ENCODE data around the gene CACNG4.

The CACNG4 gene

DNA sequence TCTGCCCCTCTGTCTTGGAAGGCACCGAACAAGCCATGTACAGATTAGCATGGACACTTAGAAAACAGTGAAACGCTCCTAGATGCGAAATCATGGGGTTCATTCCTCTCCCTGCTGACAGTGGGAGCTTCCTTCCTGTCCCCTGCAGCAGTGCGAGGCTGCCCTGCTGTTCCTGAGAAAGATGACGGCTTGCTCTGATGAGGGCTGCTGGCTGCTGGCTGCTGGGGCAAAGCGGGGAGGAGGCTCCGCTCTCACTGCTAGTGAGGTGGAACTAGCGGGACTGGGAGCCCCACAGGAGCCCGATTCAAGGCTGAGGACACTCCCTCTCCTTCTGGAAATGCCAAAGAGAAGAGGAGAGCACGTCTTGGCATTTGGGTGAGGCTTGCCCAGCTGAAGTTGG lies 25.9 kb upstream of the CACNG4 start:
- TF ChIP-seq, protein P1, sequence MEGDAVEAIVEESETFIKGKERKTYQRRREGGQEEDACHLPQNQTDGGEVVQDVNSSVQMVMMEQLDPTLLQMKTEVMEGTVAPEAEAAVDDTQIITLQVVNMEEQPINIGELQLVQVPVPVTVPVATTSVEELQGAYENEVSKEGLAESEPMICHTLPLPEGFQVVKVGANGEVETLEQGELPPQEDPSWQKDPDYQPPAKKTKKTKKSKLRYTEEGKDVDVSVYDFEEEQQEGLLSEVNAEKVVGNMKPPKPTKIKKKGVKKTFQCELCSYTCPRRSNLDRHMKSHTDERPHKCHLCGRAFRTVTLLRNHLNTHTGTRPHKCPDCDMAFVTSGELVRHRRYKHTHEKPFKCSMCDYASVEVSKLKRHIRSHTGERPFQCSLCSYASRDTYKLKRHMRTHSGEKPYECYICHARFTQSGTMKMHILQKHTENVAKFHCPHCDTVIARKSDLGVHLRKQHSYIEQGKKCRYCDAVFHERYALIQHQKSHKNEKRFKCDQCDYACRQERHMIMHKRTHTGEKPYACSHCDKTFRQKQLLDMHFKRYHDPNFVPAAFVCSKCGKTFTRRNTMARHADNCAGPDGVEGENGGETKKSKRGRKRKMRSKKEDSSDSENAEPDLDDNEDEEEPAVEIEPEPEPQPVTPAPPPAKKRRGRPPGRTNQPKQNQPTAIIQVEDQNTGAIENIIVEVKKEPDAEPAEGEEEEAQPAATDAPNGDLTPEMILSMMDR (conservative IDR thresholded peaks at IDR 0.05; ENCODE audit: low read length) = no peak
- no peak for TF ChIP-seq EZH2phosphoT487 (IDR thresholded peaks at IDR 0.05; ENCODE audit: borderline replicate concordance)
- H2AFZ ChIP-seq (ENCODE audit: low read length) = no peak overlapping the region
- H3K9me3 ChIP-seq (ENCODE audit: insufficient read depth, low read depth, low read length) = no peaks in the 10 kb centered on the region
- H3K4me1 ChIP-seq (ENCODE audit: insufficient read depth, low read length, poor library complexity, severe bottlenecking) = no peaks in the 10 kb centered on the region
- H3K9me2 ChIP-seq (replicated peaks; ENCODE audit: low read depth, low read length) = no peaks in the 10 kb centered on the region
- H3K27me3 ChIP-seq (ENCODE audit: insufficient read depth, low read length, poor library complexity, severe bottlenecking) = no peaks in the 10 kb centered on the region
- no peak overlapping the region for H3K4me3 ChIP-seq (ENCODE audit: low read length, poor library complexity, severe bottlenecking)
- H3K79me2 ChIP-seq (ENCODE audit: insufficient read depth, low read length) = no peaks in the 10 kb centered on the region
- H3F3A ChIP-seq (ENCODE audit: low read depth) = no peaks in the 10 kb centered on the region
- no peak overlapping the region for H3K4me2 ChIP-seq (ENCODE audit: low read depth, low read length, poor library complexity, severe bottlenecking)
- no peak overlapping the region for H3K9ac ChIP-seq (ENCODE audit: low read depth, low read length, poor library complexity, severe bottlenecking)
- no peaks in the 10 kb centered on the region for H4K20me1 ChIP-seq (ENCODE audit: insufficient read depth, low read length, poor library complexity, severe bottlenecking)
- H3K36me3 ChIP-seq (ENCODE audit: insufficient read depth, low read length) = no peaks in the 10 kb centered on the region

DNA sequence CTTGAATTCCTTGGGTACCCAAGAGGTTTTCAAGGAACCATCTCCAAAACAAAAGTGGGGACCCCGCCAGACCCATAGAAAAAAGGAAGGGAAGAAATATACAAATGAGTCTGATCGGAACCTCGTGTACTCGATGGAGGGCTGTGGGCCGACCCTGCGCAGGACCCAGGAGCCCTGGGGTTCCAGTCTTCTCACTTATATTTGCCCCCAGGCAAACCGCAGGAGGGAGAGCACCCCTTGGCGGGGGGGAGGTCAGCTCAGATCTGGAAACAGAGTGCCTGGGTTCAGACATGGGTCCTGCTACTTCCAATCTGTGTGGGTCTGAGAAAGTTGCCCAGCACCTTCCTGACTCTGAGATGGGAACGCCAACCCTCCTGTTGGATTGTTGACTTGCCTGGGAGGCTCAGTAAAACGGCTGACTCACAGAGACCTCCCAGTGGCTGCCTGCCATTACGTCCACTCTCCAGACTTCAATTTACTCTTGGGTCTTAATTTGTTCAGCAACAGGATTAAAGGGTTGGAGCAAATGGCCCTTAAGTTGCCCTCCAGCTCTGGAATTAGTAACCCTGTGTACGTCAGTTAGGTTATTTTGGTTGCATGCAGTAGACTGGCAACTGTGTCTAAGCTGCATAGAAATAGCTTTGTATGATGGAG lies 24.9 kb upstream of the CACNG4 start:
- Histone ChIP-seq H3K4me1 (ENCODE audit: insufficient read depth, low read length, poor library complexity, severe bottlenecking) (no peaks in the 10 kb centered on the region), H3K36me3 (ENCODE audit: insufficient read depth, low read length) (no peaks in the 10 kb centered on the region), H3K9me3 (ENCODE audit: insufficient read depth, low read depth, low read length) (no peaks in the 10 kb centered on the region), H3K4me2 (ENCODE audit: low read depth, low read length, poor library complexity, severe bottlenecking) (no peak overlapping the region), H3K27me3 (ENCODE audit: insufficient read depth, low read length, poor library complexity, severe bottlenecking) (no peaks in the 10 kb centered on the region), H3K9me2 (replicated peaks; ENCODE audit: low read depth, low read length) (no peaks in the 10 kb centered on the region), H3F3A (ENCODE audit: low read depth) (no peaks in the 10 kb centered on the region), H3K9ac (ENCODE audit: low read depth, low read length, poor library complexity, severe bottlenecking) (no peak overlapping the region), H3K79me2 (ENCODE audit: insufficient read depth, low read length) (no peaks in the 10 kb centered on the region), H2AFZ (ENCODE audit: low read length) (no peak overlapping the region), H4K20me1 (ENCODE audit: insufficient read depth, low read length, poor library complexity, severe bottlenecking) (no peaks in the 10 kb centered on the region), H3K4me3 (ENCODE audit: low read length, poor library complexity, severe bottlenecking) (no peak overlapping the region)
- TF ChIP-seq EZH2phosphoT487 (IDR thresholded peaks at IDR 0.05; ENCODE audit: borderline replicate concordance) = no peak
- TF ChIP-seq, protein P1 (conservative IDR thresholded peaks at IDR 0.05; ENCODE audit: low read length) = no peak

DNA sequence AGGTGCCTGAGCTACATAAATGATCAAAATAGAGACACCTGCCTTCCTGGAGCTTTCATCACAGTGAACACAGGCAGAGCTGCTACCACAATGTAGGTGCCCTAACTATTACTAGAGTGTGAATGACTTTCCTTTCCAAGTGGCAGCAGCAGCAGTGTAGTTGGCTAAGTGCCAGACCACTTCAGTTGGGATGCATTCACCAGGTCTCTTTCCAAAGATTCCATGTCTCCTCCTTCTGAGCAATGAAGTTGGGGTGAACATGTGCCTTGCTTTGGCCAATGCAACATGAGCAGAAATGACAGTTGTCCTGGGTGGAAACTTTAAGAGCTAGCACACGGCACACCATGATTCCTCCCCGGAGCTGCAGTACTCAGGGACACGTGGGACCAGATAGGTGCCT lies 23.3 kb upstream of the CACNG4 start:
- Histone ChIP-seq H3K4me2 (ENCODE audit: low read depth, low read length, poor library complexity, severe bottlenecking) (no peak overlapping the region), H3K27me3 (ENCODE audit: insufficient read depth, low read length, poor library complexity, severe bottlenecking) (no peaks in the 10 kb centered on the region), H3F3A (ENCODE audit: low read depth) (no peaks in the 10 kb centered on the region), H3K79me2 (ENCODE audit: insufficient read depth, low read length) (no peaks in the 10 kb centered on the region), H2AFZ (ENCODE audit: low read length) (no peak overlapping the region), H3K9me3 (ENCODE audit: insufficient read depth, low read depth, low read length) (no peaks in the 10 kb centered on the region), H3K4me3 (ENCODE audit: low read length, poor library complexity, severe bottlenecking) (no peak overlapping the region), H4K20me1 (ENCODE audit: insufficient read depth, low read length, poor library complexity, severe bottlenecking) (no peaks in the 10 kb centered on the region), H3K9ac (ENCODE audit: low read depth, low read length, poor library complexity, severe bottlenecking) (no peak overlapping the region), H3K4me1 (ENCODE audit: insufficient read depth, low read length, poor library complexity, severe bottlenecking) (no peaks in the 10 kb centered on the region), H3K9me2 (replicated peaks; ENCODE audit: low read depth, low read length) (no peaks in the 10 kb centered on the region), H3K36me3 (ENCODE audit: insufficient read depth, low read length) (no peaks in the 10 kb centered on the region)
- no peak for TF ChIP-seq EZH2phosphoT487 (IDR thresholded peaks at IDR 0.05; ENCODE audit: borderline replicate concordance)
- TF ChIP-seq, protein P1 (conservative IDR thresholded peaks at IDR 0.05; ENCODE audit: low read length) = no peak
